Glutamatergic neuron (in vitro differentiated cells): ENCODE results near the gene GLRA3. TPM values are rescaled to one million over a fixed set of nuclear protein-coding genes. Genes with fewer than 3 reads are reported as not detected.

Experiments
- DNase-seq: peaks from one replicate; pipeline ENCODE4 v3.0.0; 2022
- H3K27ac Mint-ChIP-seq: one replicate; pipeline ENCODE4 v1.8.0; 2020; ENCODE audit warnings: mild to moderate bottlenecking, mixed read lengths, inconsistent platforms; ENCODE audit not compliant: unreplicated experiment
- H3K27me3 Mint-ChIP-seq: one replicate; pipeline ENCODE4 v1.8.0; 2020; ENCODE audit warnings: mild to moderate bottlenecking, moderate library complexity, mixed read lengths, inconsistent platforms; ENCODE audit not compliant: unreplicated experiment
- H3K36me3 Mint-ChIP-seq: one replicate; pipeline ENCODE4 v1.8.0; 2020; ENCODE audit warnings: mild to moderate bottlenecking, mixed read lengths, inconsistent platforms; ENCODE audit not compliant: unreplicated experiment
- H3K4me1 Mint-ChIP-seq: one replicate; pipeline ENCODE4 v1.8.0; 2020; ENCODE audit warnings: mild to moderate bottlenecking, low read depth, mixed read lengths, inconsistent platforms; ENCODE audit not compliant: unreplicated experiment
- H3K4me3 Mint-ChIP-seq: one replicate; pipeline ENCODE4 v1.8.0; 2020; ENCODE audit warnings: mild to moderate bottlenecking, mixed read lengths, inconsistent platforms; ENCODE audit not compliant: unreplicated experiment
- H3K9me3 Mint-ChIP-seq: one replicate; pipeline ENCODE4 v1.8.0; 2020; ENCODE audit warnings: mild to moderate bottlenecking, moderate library complexity, mixed read lengths, inconsistent platforms; ENCODE audit not compliant: unreplicated experiment
- CTCF ChIP-seq: fragments of 200-600 bp; sonication (generic); IDR thresholded peaks from one replicate; pipeline ENCODE4 v1.5.0; 2021; ENCODE audit not compliant: partially characterized antibody, unreplicated experiment
- total RNA-seq: library from RNA; stranded (reverse); fragmentation: NEBNext Ultra II Directional; extraction: Animal tissue kit (Norgen Biotek cat#: 25700); gene quantifications from one replicate; pipeline ENCODE4 v1.2.1, GENCODE V29; 2021; ENCODE audit not compliant: unreplicated experiment

Gene GLRA3
- total RNA-seq, 1 donor from 2014 or later, result not detected

DNA sequence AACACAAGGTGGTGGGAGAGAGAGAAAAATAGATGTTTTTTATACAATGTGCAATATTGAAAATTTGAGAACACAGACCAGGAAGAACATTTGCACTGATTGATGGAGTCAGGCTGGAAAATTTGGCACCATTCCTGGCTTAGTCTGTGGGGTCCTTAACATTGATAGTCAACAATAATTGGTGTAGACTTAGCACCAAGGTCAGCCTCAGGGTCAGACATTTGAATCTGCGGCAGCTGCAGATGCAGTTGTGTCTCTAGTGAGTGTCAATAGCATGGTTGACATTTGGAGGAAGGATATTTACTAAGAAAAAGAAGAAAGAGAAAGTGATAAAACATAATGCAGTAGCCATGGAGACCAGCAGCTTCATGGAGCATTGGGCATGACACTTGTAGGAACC lies 31.5 kb upstream of the GLRA3 start:
- H3K4me3 Mint-ChIP-seq, result no peak overlapping the region
- no peak overlapping the region for H3K27ac Mint-ChIP-seq
- H3K27me3 Mint-ChIP-seq, result no peaks in the 10 kb centered on the region
- H3K9me3 Mint-ChIP-seq, result no peaks in the 10 kb centered on the region
- TF ChIP-seq CTCF, result no peak
- no peaks in the 10 kb centered on the region for H3K4me1 Mint-ChIP-seq
- DNase-seq, result no peak
- H3K36me3 Mint-ChIP-seq, result no peaks in the 10 kb centered on the region

DNA sequence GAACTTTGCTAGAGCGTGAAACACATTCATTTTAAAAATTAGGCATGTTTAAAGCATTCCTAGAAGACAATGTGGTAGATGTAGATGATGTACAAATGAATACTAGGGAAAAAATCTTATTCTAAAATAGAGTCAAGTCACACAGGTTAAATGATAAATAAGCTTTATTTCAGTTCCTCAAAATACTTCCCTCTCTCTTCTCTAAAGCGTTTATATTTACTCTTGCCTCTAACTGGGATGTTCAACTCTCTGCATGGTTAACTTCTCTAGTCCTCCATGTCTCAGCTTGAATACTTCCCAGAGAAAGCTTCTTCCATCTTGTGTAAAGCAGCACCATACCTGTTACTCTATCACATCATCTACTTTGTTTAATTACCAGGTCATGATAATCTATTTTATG lies 30.9 kb upstream of the GLRA3 start:
- Mint-ChIP-seq H3K4me1 (no peaks in the 10 kb centered on the region), H3K27me3 (no peaks in the 10 kb centered on the region), H3K4me3 (no peak overlapping the region), H3K9me3 (no peaks in the 10 kb centered on the region), H3K36me3 (no peaks in the 10 kb centered on the region), H3K27ac (no peak overlapping the region)
- TF ChIP-seq CTCF, result no peak
- no peak for DNase-seq

- H3K27me3 Mint-ChIP-seq, result no peaks in the 10 kb centered on the region
- H3K36me3 Mint-ChIP-seq, result no peaks in the 10 kb centered on the region
- H3K9me3 Mint-ChIP-seq, result no peaks in the 10 kb centered on the region
- no peak for DNase-seq
- no peak for TF ChIP-seq CTCF
- H3K27ac Mint-ChIP-seq, result no peak overlapping the region
- H3K4me3 Mint-ChIP-seq, result no peak overlapping the region
- H3K4me1 Mint-ChIP-seq, result no peaks in the 10 kb centered on the region
These were observed 28.1 kb upstream of the GLRA3 start for GRCh38 chr4:174856926-174857800.

- H3K27me3 Mint-ChIP-seq, result no peaks in the 10 kb centered on the region
- no peak overlapping the region for H3K27ac Mint-ChIP-seq
- no peak for DNase-seq
- H3K4me1 Mint-ChIP-seq, result no peaks in the 10 kb centered on the region
- no peak for TF ChIP-seq CTCF
- no peaks in the 10 kb centered on the region for H3K36me3 Mint-ChIP-seq
- H3K9me3 Mint-ChIP-seq, result no peaks in the 10 kb centered on the region
- no peak overlapping the region for H3K4me3 Mint-ChIP-seq
These were observed 26.0 kb upstream of the GLRA3 start for GRCh38 chr4:174855050-174855449.

- TF ChIP-seq CTCF, result no peak
- no peaks in the 10 kb centered on the region for H3K9me3 Mint-ChIP-seq
These were observed 24.6 kb upstream of the GLRA3 start for GRCh38 chr4:174853629-174854028.

More at GRCh38 chr4:174853629-174854028, 24.6 kb upstream of the GLRA3 start:
- Mint-ChIP-seq H3K4me1 (no peaks in the 10 kb centered on the region), H3K27me3 (no peaks in the 10 kb centered on the region), H3K36me3 (no peaks in the 10 kb centered on the region), H3K27ac (no peak overlapping the region), H3K4me3 (no peak overlapping the region)
- DNase-seq, result no peak
